GM19455 (cell line): Measurements from ENCODE around the gene TEX13A.
"Not testable (repeated sequence)": the region's sequence is repeated elsewhere in the genome, so short reads cannot be mapped to it uniquely, and the experiment has no call there.

Experiments used
- ATAC-seq: cut with Tn5 transposase; IDR thresholded peaks from one replicate; pipeline ENCODE4 v1.9.1; 2021; ENCODE audit not compliant: unreplicated experiment

Gene TEX13A

GRCh38 chrX:105220636-105221035 lies at the start of gene TEX13A:
TEX13A (minus strand) TSS chrX:105220694; CDS start chrX:105220397, 297 bp downstream.
- no peak for ATAC-seq

- no peak for ATAC-seq
Measured at GRCh38 chrX:105269386-105269785, 48.9 kb upstream of the TEX13A start.

- ATAC-seq, result no peak
Measured at GRCh38 chrX:105267167-105267566, 46.7 kb upstream of the TEX13A start.

GRCh38 chrX:105266456-105266855 lies 46.0 kb upstream of the TEX13A start:
- no peak for ATAC-seq

- ATAC-seq, result no peak
Measured at GRCh38 chrX:105265093-105265492, 44.6 kb upstream of the TEX13A start.

GRCh38 chrX:105263801-105264200 lies 43.3 kb upstream of the TEX13A start:
- ATAC-seq, result no peak

GRCh38 chrX:105263171-105263570 lies 42.7 kb upstream of the TEX13A start:
- ATAC-seq, result no peak

- no peak for ATAC-seq
Measured at GRCh38 chrX:105260291-105261043, 40.0 kb upstream of the TEX13A start.

GRCh38 chrX:105241056-105241455 lies 20.6 kb upstream of the TEX13A start:
- ATAC-seq, result no peak

GRCh38 chrX:105237407-105237806 lies 16.9 kb upstream of the TEX13A start:
- not testable (repeated sequence) for ATAC-seq

- no peak for ATAC-seq
Measured at GRCh38 chrX:105229146-105229545, 8.7 kb upstream of the TEX13A start.

GRCh38 chrX:105228602-105229001 lies 8.1 kb upstream of the TEX13A start:
- ATAC-seq, result no peak

- no peak for ATAC-seq
Measured at GRCh38 chrX:105226499-105226898, 6.0 kb upstream of the TEX13A start.

GRCh38 chrX:105221374-105221773 lies 880 bp upstream of the TEX13A start:
- ATAC-seq, result no peak

GRCh38 chrX:105219454-105220401 lies 766 bp downstream of the TEX13A start:
- no peak for ATAC-seq

- no peak for ATAC-seq
Measured at GRCh38 chrX:105211066-105211575, 9.4 kb downstream of the TEX13A start.

- no peak for ATAC-seq
Measured at GRCh38 chrX:105210258-105210657, 10.2 kb downstream of the TEX13A start.

GRCh38 chrX:105209406-105209805 lies 11.1 kb downstream of the TEX13A start:
- no peak for ATAC-seq

- no peak for ATAC-seq
Measured at GRCh38 chrX:105191878-105192277, 28.6 kb downstream of the TEX13A start.

- ATAC-seq, result no peak
Measured at GRCh38 chrX:105190252-105190853, 30.1 kb downstream of the TEX13A start.

GRCh38 chrX:105189093-105189492 lies 31.4 kb downstream of the TEX13A start:
- ATAC-seq, result no peak
